ENCODE results near the gene KIAA0930.

KIAA0930 gene

DNA sequence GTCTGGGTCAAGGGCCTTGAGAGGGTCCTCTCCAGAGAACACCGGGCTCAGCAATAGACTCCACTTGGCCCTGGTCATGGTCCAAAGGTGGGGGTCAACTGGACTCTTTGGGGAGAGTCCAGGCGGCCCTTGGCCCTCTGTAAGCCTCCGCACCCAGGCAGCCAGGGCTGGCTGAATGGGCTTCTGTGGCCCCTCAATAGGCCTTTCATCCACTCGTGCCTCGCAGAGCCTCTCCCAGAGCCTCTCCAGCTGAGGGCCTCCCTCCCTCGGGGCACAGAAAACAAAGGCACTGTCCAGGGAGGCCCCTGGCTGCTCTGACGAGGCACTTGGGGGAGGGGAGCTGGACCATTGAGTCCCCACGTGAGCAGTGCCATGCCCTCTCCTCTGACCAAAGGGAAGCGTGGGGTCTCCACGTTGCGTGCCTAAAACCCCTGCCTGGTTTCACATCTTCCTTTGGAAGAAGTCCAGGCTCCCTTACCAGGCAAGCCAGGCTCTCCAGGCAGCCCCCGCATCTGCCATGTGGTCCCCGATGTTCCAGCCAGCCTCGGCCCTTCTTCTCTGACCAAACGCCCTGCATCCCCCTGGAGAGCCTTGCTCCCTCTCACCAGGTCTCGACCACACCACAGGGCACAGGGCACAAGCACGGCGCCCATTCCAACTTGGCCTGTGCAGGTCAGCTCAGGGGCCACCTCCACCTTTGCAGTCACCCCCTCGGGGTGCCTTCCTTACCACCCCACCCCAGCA, 15.5 kb downstream of the KIAA0930 start:
- Histone ChIP-seq H3K27me3 (ENCODE audit: control insufficient read depth in 1 of 2, insufficient read depth in 2 of 2, low read length in 2 of 2) (no peaks in the 10 kb centered on the region), H3K4me1 (ENCODE audit: control insufficient read depth, insufficient read depth, low read length) (peaks cover 7% of the 10 kb centered on the region), H3K9ac (ENCODE audit: low read length in 2 of 2) (no peak overlapping the region), H3K9me3 (ENCODE audit: control insufficient read depth in 2 of 2, low read length in 2 of 2) (no peaks in the 10 kb centered on the region), H3K36me3 (ENCODE audit: control insufficient read depth in 2 of 2, insufficient read depth in 2 of 2, low read length in 2 of 2) (no peaks in the 10 kb centered on the region), H3K27ac (ENCODE audit: low read length) (no peak overlapping the region), H3K4me3 (ENCODE audit: low read length in 2 of 2) (no peak overlapping the region)

DNA sequence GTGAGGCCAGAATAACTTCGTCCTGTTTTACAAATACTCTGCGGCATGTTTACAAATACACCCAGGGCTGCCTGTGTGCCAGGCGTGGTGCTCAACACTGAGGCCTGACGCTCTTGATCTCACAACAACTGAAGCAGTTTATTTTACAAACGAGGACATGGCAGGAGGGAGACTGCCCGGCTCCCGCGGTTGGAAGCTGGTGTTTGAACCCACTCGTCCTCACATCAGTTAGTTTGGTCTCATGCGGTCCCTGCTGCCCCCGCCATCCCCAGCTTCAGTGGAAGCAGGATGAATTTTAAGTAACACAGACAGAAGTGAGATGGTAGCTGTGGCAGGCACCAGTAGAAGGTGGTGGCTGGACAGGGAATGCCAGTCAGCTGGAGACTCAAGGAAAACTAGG, 16.4 kb downstream of the KIAA0930 start:
- H3K27me3 ChIP-seq (ENCODE audit: control insufficient read depth in 1 of 2, insufficient read depth in 2 of 2, low read length in 2 of 2), result no peaks in the 10 kb centered on the region
- no peak overlapping the region for H3K9ac ChIP-seq (ENCODE audit: low read length in 2 of 2)
- H3K9me3 ChIP-seq (ENCODE audit: control insufficient read depth in 2 of 2, low read length in 2 of 2), result no peaks in the 10 kb centered on the region
- no peak overlapping the region for H3K4me3 ChIP-seq (ENCODE audit: low read length in 2 of 2)
- no peaks in the 10 kb centered on the region for H3K36me3 ChIP-seq (ENCODE audit: control insufficient read depth in 2 of 2, insufficient read depth in 2 of 2, low read length in 2 of 2)
- no peak overlapping the region for H3K27ac ChIP-seq (ENCODE audit: low read length)
- H3K4me1 ChIP-seq (ENCODE audit: control insufficient read depth, insufficient read depth, low read length), result peaks cover 7% of the 10 kb centered on the region

DNA sequence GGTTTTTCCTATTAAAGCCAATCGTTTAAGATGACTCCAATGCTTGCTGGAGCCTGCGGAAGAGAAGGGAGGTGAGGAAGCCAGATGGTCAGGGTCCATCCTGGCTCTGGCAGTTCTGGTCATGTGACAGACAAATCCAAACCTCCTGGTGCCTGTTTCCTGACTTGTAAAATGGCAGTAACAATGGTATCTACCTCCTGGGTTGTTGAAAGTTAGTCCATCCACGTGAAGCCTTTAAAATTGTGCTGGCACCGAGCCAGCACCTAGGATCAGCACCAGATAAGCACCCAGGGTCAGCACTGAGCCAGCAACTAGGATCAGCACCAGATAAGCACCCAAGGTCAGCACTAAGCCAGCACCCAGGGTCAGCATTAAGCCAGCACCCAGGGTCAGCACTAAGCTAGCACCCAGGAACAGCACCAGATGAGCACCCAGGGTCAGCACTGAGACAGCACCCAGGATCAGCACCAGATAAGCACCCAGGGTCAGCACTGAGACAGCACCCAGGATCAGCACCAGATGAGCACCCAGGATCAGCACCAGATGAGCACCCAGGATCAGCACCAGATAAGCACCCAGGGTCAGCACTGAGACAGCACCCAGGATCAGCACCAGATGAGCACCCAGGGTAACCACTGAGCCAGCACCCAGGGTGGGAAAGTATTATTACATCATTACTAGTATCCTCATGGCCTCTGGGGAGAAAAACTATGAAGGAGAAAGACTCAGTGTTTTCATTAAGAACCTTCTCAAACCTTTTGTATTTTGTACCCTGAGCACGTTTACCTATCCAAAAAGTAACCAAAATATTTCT, 17.2 kb downstream of the KIAA0930 start:
- H3K9ac ChIP-seq (ENCODE audit: low read length in 2 of 2), result no peak overlapping the region
- H3K36me3 ChIP-seq (ENCODE audit: control insufficient read depth in 2 of 2, insufficient read depth in 2 of 2, low read length in 2 of 2), result no peaks in the 10 kb centered on the region
- peaks cover 7% of the 10 kb centered on the region for H3K4me1 ChIP-seq (ENCODE audit: control insufficient read depth, insufficient read depth, low read length)
- no peak overlapping the region for H3K4me3 ChIP-seq (ENCODE audit: low read length in 2 of 2)
- H3K9me3 ChIP-seq (ENCODE audit: control insufficient read depth in 2 of 2, low read length in 2 of 2), result no peaks in the 10 kb centered on the region
- H3K27me3 ChIP-seq (ENCODE audit: control insufficient read depth in 1 of 2, insufficient read depth in 2 of 2, low read length in 2 of 2), result no peaks in the 10 kb centered on the region
- no peak overlapping the region for H3K27ac ChIP-seq (ENCODE audit: low read length)

DNA sequence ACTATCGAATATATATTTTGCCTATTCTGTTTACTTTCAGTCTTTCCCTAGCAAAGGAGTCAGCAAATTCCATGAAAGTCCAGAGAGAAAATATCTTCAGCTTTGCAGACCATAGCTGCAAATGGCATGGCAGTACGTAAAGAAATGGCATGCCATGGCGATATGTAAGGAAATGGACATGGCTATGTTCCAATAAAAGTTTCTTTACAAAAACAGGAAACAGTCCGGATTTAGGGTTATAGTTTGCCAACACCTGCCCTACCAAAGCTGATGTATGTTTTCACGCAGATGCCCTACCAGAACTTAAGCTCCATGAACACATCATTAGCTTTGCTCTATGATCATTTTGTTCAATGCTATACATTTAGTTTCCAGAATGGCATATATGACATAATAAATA, 19.5 kb downstream of the KIAA0930 start:
- H3K9ac ChIP-seq (ENCODE audit: low read length in 2 of 2), result no peak overlapping the region
- H3K36me3 ChIP-seq (ENCODE audit: control insufficient read depth in 2 of 2, insufficient read depth in 2 of 2, low read length in 2 of 2), result no peaks in the 10 kb centered on the region
- H3K9me3 ChIP-seq (ENCODE audit: control insufficient read depth in 2 of 2, low read length in 2 of 2), result no peaks in the 10 kb centered on the region
- H3K4me3 ChIP-seq (ENCODE audit: low read length in 2 of 2), result no peak overlapping the region
- H3K4me1 ChIP-seq (ENCODE audit: control insufficient read depth, insufficient read depth, low read length), result peaks cover 11% of the 10 kb centered on the region
- H3K27me3 ChIP-seq (ENCODE audit: control insufficient read depth in 1 of 2, insufficient read depth in 2 of 2, low read length in 2 of 2), result no peaks in the 10 kb centered on the region
- no peak overlapping the region for H3K27ac ChIP-seq (ENCODE audit: low read length)

DNA sequence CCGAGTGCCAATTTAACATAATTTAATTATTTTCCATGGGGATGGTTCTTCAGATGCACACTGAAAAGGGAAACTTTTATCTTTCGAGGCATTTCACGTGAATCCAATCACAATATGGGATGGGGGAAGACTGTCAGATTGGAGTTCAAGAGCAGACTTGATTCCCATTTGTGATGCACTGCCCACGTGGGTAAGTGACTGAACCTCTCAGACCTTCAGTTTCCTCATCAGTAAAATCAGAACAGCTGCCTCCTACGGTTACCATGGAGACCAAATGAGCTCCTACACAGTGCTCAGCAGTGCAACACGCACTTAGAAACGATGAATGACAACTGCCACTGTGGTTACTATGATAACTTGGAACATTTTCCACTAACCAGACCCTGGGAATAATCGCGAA, 21.7 kb downstream of the KIAA0930 start:
- Histone ChIP-seq H3K4me1 (ENCODE audit: control insufficient read depth, insufficient read depth, low read length) (peaks cover 9% of the 10 kb centered on the region), H3K9me3 (ENCODE audit: control insufficient read depth in 2 of 2, low read length in 2 of 2) (no peaks in the 10 kb centered on the region), H3K27ac (ENCODE audit: low read length) (no peak overlapping the region), H3K27me3 (ENCODE audit: control insufficient read depth in 1 of 2, insufficient read depth in 2 of 2, low read length in 2 of 2) (no peaks in the 10 kb centered on the region), H3K36me3 (ENCODE audit: control insufficient read depth in 2 of 2, insufficient read depth in 2 of 2, low read length in 2 of 2) (no peaks in the 10 kb centered on the region), H3K9ac (ENCODE audit: low read length in 2 of 2) (no peak overlapping the region), H3K4me3 (ENCODE audit: low read length in 2 of 2) (no peak overlapping the region)

DNA sequence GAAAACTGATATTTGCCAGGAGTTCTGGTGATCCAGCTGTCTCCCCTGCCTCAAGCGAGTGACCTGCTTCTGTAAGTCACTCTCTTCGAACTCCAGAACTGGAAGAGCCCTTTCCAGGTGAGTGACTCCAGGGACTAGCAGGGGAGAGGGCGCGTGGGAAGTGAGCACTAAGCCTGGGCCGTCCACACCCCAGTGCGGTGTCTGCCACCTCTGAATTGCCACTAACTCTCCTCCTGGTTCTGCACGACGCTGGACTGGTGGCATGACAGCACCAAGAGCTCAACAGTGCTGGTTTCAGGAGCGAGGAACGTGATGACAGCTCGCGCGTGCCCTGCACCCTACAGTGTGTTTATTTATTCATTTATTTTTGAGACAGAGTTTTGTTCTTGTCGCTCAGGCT, 22.9 kb downstream of the KIAA0930 start:
- Histone ChIP-seq H3K9ac (ENCODE audit: low read length in 2 of 2) (no peak overlapping the region), H3K4me3 (ENCODE audit: low read length in 2 of 2) (no peak overlapping the region), H3K27ac (ENCODE audit: low read length) (no peak overlapping the region), H3K4me1 (ENCODE audit: control insufficient read depth, insufficient read depth, low read length) (peaks cover 15% of the 10 kb centered on the region), H3K36me3 (ENCODE audit: control insufficient read depth in 2 of 2, insufficient read depth in 2 of 2, low read length in 2 of 2) (no peaks in the 10 kb centered on the region), H3K27me3 (ENCODE audit: control insufficient read depth in 1 of 2, insufficient read depth in 2 of 2, low read length in 2 of 2) (no peaks in the 10 kb centered on the region), H3K9me3 (ENCODE audit: control insufficient read depth in 2 of 2, low read length in 2 of 2) (no peaks in the 10 kb centered on the region)

DNA sequence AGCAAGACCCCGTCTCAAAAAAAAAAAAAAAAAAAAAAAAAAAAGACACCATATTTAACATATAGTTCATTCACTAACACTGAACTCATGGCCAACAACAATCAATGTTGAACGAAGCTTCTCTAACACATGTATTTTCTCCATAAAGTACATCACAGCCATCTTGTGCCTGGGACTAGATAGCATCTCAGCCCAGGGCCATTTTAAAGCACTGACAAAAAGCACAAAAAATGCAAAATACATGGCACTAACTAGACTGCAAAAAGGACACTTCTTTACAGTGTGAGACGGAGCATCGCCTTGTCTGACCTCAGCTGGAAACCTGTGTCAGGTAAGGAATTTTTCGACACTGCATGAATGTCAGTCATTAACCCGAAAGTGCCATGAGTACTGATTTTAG, 23.3 kb downstream of the KIAA0930 start:
- H3K27me3 ChIP-seq (ENCODE audit: control insufficient read depth in 1 of 2, insufficient read depth in 2 of 2, low read length in 2 of 2), result no peaks in the 10 kb centered on the region
- no peak overlapping the region for H3K4me3 ChIP-seq (ENCODE audit: low read length in 2 of 2)
- peaks cover 16% of the 10 kb centered on the region for H3K4me1 ChIP-seq (ENCODE audit: control insufficient read depth, insufficient read depth, low read length)
- H3K9me3 ChIP-seq (ENCODE audit: control insufficient read depth in 2 of 2, low read length in 2 of 2), result no peaks in the 10 kb centered on the region
- H3K27ac ChIP-seq (ENCODE audit: low read length), result no peak overlapping the region
- no peaks in the 10 kb centered on the region for H3K36me3 ChIP-seq (ENCODE audit: control insufficient read depth in 2 of 2, insufficient read depth in 2 of 2, low read length in 2 of 2)
- H3K9ac ChIP-seq (ENCODE audit: low read length in 2 of 2), result no peak overlapping the region

DNA sequence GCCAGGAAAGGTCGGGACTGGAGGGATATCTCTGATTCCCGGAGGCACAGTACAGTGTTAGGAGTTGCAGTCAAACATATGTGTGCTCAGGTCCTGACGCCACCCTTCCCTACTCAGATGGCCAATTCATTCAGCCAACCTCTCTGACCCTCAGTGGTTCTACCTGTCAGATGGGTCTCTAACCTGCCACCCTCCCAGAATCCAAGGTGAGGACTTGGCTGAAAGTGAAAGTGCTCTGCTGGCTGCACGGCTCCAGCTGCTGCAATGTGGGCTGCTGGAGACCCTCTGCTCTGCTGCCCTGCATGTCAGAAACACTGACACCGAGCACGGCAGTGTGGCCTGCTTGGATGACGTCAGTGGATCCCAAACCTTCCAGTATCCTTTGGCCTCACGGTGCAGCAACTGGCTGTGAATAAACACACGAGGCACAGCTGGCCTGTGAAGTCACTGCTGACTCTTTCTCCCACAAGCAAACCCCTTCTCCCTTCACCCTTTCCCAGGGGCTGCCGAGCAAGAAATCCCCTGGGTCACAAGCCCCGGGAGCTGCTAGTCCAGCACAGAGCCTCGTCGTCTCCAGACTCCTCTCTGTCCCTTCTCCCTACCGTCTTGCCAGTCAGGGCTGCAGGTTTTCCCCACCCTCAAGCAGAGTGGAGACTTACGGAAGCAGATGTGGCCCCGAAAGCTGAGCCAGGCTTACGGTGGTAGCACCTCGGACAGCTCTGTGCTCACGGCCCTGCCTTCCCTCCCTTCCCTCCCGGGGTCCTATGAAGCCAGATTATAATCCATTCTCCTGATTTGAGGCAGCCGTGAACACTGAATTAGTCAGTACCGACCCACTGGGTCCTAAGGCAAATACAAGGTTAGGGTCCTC, 24.3 kb downstream of the KIAA0930 start:
- no peaks in the 10 kb centered on the region for H3K36me3 ChIP-seq (ENCODE audit: control insufficient read depth in 2 of 2, insufficient read depth in 2 of 2, low read length in 2 of 2)
- H3K9ac ChIP-seq (ENCODE audit: low read length in 2 of 2), result peak overlapping the region; percentile 13
- H3K4me3 ChIP-seq (ENCODE audit: low read length in 2 of 2), result peak overlapping the region; percentile 4 to 49
- H3K27ac ChIP-seq (ENCODE audit: low read length), result no peak overlapping the region
- H3K27me3 ChIP-seq (ENCODE audit: control insufficient read depth in 1 of 2, insufficient read depth in 2 of 2, low read length in 2 of 2), result no peaks in the 10 kb centered on the region
- no peaks in the 10 kb centered on the region for H3K9me3 ChIP-seq (ENCODE audit: control insufficient read depth in 2 of 2, low read length in 2 of 2)
- H3K4me1 ChIP-seq (ENCODE audit: control insufficient read depth, insufficient read depth, low read length), result peaks cover 26% of the 10 kb centered on the region

DNA sequence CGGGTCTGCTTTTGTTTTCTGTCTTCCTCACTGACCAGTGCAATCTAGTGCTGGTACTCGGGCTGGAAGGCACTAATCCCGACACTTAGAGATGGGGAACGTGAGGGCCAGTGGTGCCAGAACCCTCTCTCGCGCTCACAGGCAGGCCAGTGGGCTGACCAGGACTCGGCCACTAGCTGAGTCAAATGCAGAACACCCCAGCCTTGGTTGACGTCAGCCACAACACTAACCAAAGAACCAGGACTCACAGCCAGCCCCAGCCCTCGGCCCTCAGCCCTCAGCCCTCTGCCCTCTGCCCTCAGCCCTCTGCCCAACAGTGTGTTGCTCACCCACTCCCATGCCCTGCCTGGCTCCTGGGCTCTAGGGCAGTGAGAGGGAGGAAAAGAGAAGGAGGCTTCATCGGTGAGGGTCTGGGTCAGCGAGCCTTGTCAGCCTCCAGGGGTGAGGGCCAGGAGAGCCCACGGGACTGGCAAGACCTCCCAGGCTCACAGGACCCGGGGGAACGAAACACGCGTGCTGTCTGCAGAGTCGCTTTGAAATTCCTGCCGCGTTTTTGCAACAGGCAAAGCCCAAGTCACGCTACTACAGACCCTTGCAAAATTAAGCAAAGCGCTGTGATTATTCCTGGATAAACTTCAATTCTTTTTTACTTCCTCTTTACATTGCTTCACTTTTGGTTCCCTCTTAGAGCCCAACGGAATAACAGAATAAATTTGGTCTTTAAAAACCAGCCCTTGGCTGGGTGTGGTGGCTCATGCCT, 27.5 kb downstream of the KIAA0930 start:
- Histone ChIP-seq H3K9me3 (ENCODE audit: control insufficient read depth in 2 of 2, low read length in 2 of 2) (no peaks in the 10 kb centered on the region), H3K27ac (ENCODE audit: low read length) (peak overlapping the region; percentile 24), H3K4me3 (ENCODE audit: low read length in 2 of 2) (peak overlapping the region; percentile 20 to 71), H3K9ac (ENCODE audit: low read length in 2 of 2) (peak overlapping the region; percentile 3 to 47), H3K4me1 (ENCODE audit: control insufficient read depth, insufficient read depth, low read length) (peaks cover 43% of the 10 kb centered on the region), H3K36me3 (ENCODE audit: control insufficient read depth in 2 of 2, insufficient read depth in 2 of 2, low read length in 2 of 2) (no peaks in the 10 kb centered on the region), H3K27me3 (ENCODE audit: control insufficient read depth in 1 of 2, insufficient read depth in 2 of 2, low read length in 2 of 2) (no peaks in the 10 kb centered on the region)

DNA sequence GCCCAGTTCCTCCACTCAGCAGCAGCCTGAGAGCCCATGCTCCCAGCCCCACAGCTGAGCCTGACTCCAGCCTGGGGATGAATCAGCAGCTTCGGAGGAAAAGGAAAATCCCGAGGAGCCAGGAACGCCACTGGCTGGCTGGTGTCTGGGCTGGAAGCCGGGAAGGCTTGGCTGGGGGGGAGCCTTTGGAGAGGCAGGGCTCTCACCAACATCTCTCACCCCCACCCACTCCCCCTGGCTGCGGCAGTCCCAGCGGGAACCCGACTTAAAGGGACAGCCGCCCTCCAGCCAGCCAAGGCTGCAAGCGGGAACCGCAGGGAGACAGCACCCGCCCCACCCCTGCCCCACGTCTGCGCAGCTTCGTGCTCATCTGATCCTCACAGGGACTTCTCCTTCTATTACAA, 28.4 kb downstream of the KIAA0930 start:
- Histone ChIP-seq H3K27ac (ENCODE audit: low read length) (peak overlapping the region; percentile 41), H3K4me1 (ENCODE audit: control insufficient read depth, insufficient read depth, low read length) (peaks cover 43% of the 10 kb centered on the region), H3K4me3 (ENCODE audit: low read length in 2 of 2) (peak overlapping the region; percentile 20 to 71), H3K9ac (ENCODE audit: low read length in 2 of 2) (peak overlapping the region; percentile 16 to 60), H3K27me3 (ENCODE audit: control insufficient read depth in 1 of 2, insufficient read depth in 2 of 2, low read length in 2 of 2) (no peaks in the 10 kb centered on the region), H3K9me3 (ENCODE audit: control insufficient read depth in 2 of 2, low read length in 2 of 2) (no peaks in the 10 kb centered on the region), H3K36me3 (ENCODE audit: control insufficient read depth in 2 of 2, insufficient read depth in 2 of 2, low read length in 2 of 2) (no peaks in the 10 kb centered on the region)

All from stomach smooth muscle (tissue), 2 donors.